SK-N-SH treated with all-trans-retinoic acid at 6 μM for 48 hours (cell line): ENCODE measurements around the gene FAM184A.

Experiments
- ATAC-seq: fragments of 200-7000 bp; cut with Tn5 transposase; 3 replicates; pipeline ENCODE4 v1.9.1; 2020; ENCODE audit warnings: mild to moderate bottlenecking, moderate library complexity
- ARNTL ChIP-seq: fragments of 450-650 bp; formaldehyde crosslinking; IDR thresholded peaks from 2 replicates; pipeline ENCODE4 v1.5.0; 2020; ENCODE audit warnings: low read depth, mild to moderate bottlenecking, moderate library complexity, borderline replicate concordance
- BACH2 ChIP-seq: fragments of 250-450 bp; sonication (Bioruptor Pico); IDR thresholded peaks from 2 replicates; pipeline ENCODE4 v1.9.0; 2021; ENCODE audit warnings: mild to moderate bottlenecking, borderline replicate concordance
- CREB5 ChIP-seq: fragments of 250-450 bp; sonication (Bioruptor Pico); IDR thresholded peaks from 2 replicates; pipeline ENCODE4 v1.5.1; 2020; ENCODE audit warnings: low read depth, mild to moderate bottlenecking, moderate library complexity
- CSDC2 ChIP-seq: fragments of 250-450 bp; sonication (Bioruptor Pico); IDR thresholded peaks from 2 replicates; pipeline ENCODE4 v1.5.0; 2020; ENCODE audit warnings: mild to moderate bottlenecking, moderate library complexity
- CSRNP3 ChIP-seq: fragments of 250-450 bp; sonication (Bioruptor Pico); IDR thresholded peaks from 2 replicates; pipeline ENCODE4 v1.5.1; 2021; ENCODE audit warnings: mild to moderate bottlenecking, moderate library complexity
- ESRRG ChIP-seq: fragments of 250-450 bp; sonication (Bioruptor Pico); IDR thresholded peaks from 2 replicates; pipeline ENCODE4 v1.6.1; 2021; ENCODE audit warnings: mild to moderate bottlenecking
- GLIS3 ChIP-seq: fragments of 250-450 bp; sonication (Bioruptor Pico); IDR thresholded peaks from 2 replicates; pipeline ENCODE4 v1.5.0; 2020; ENCODE audit warnings: mild to moderate bottlenecking, moderate library complexity
- OSR1 ChIP-seq: fragments of 250-450 bp; sonication (Bioruptor Pico); IDR thresholded peaks from 2 replicates; pipeline ENCODE4 v1.8.0; 2022; ENCODE audit warnings: moderate library complexity, mild to moderate bottlenecking, inconsistent platforms
- POU6F1 ChIP-seq: fragments of 250-450 bp; sonication (Bioruptor Pico); IDR thresholded peaks from 2 replicates; pipeline ENCODE4 v1.8.0; 2021; ENCODE audit warnings: low read depth, mild to moderate bottlenecking, moderate library complexity, borderline replicate concordance
- PPARA ChIP-seq: fragments of 250-450 bp; sonication (Bioruptor Pico); IDR thresholded peaks from 2 replicates; pipeline ENCODE4 v1.5.0; 2020; ENCODE audit warnings: mild to moderate bottlenecking, borderline replicate concordance
- RARB ChIP-seq: fragments of 250-450 bp; sonication (Bioruptor Pico); IDR thresholded peaks from 2 replicates; pipeline ENCODE4 v1.8.0; 2021; ENCODE audit warnings: mild to moderate bottlenecking, moderate library complexity
- TOX ChIP-seq: fragments of 250-450 bp; sonication (Bioruptor Pico); IDR thresholded peaks from 2 replicates; pipeline ENCODE4 v1.8.0; 2021; ENCODE audit warnings: mild to moderate bottlenecking, moderate library complexity, borderline replicate concordance
- TSHZ2 ChIP-seq: fragments of 250-450 bp; sonication (Bioruptor Pico); IDR thresholded peaks from 2 replicates; pipeline ENCODE4 v1.5.0; 2020; ENCODE audit warnings: mild to moderate bottlenecking, moderate library complexity
- ZC3H10 ChIP-seq: fragments of 250-450 bp; sonication (Bioruptor Pico); IDR thresholded peaks from 2 replicates; pipeline ENCODE4 v1.5.1; 2021; ENCODE audit warnings: mild to moderate bottlenecking, moderate library complexity
- ZFP3 ChIP-seq: fragments of 250-450 bp; sonication (Bioruptor Pico); IDR thresholded peaks from 2 replicates; pipeline ENCODE4 v1.5.0; 2020; ENCODE audit warnings: mild to moderate bottlenecking, moderate library complexity
- ZFP30 ChIP-seq: fragments of 450-650 bp; formaldehyde crosslinking; IDR thresholded peaks from 2 replicates; pipeline ENCODE4 v1.5.0; 2022; ENCODE audit warnings: mild to moderate bottlenecking, moderate library complexity
- ZNF565 ChIP-seq: fragments of 450-650 bp; formaldehyde crosslinking; conservative IDR thresholded peaks from 2 replicates; pipeline ENCODE4 v1.5.0; 2020; ENCODE audit warnings: low read depth, mild to moderate bottlenecking, moderate library complexity
- ZNF70 ChIP-seq: fragments of 450-650 bp; formaldehyde crosslinking; IDR thresholded peaks from 2 replicates; pipeline ENCODE4 v1.5.0; 2020; ENCODE audit warnings: mild to moderate bottlenecking, moderate library complexity
- TF ChIP-seq, protein P1 (sequence below): fragments of 250-450 bp; sonication (Bioruptor Pico); IDR thresholded peaks from 2 replicates; pipeline ENCODE4 v1.8.0; 2020; ENCODE audit warnings: mild to moderate bottlenecking, moderate library complexity, borderline replicate concordance

FAM184A gene

GRCh38 chr6:118923035-118923434, 155.4 kb downstream of the FAM184A start:
- ATAC-seq, result no peak
- TF ChIP-seq ARNTL (CRISPR knock-in tag) (no peak), ZC3H10 (CRISPR knock-in tag) (no peak), CSDC2 (no peak), CREB5 (CRISPR knock-in tag) (no peak), TOX (CRISPR knock-in tag) (no peak), RARB (CRISPR knock-in tag) (no peak), ZFP3 (CRISPR knock-in tag) (no peak), ESRRG (CRISPR knock-in tag) (no peak), TSHZ2 (no peak), OSR1 (CRISPR knock-in tag) (no peak), CSRNP3 (CRISPR knock-in tag) (no peak)

DNA sequence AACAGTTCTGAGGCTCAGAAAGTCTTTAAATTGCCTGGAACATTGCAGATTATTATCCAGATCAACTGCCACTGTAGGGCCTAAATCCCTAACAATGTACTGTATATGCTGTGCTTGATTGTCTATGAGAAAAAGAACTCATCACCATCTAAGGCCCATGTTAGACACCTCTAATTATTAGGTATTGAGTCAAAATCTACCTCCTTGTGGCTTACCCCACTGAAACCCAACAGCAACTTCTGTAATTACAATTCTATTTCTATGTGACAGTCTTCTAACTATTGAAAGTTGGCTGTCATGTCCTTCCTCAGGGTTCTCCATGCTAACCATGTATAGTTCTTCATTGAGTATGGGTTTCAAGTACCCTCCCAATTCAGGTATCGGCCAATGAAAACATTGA, 157.4 kb downstream of the FAM184A start:
- ATAC-seq, result no peak
- TF ChIP-seq ZNF70, result no peak
- no peak for TF ChIP-seq ARNTL (CRISPR knock-in tag)
- no peak for TF ChIP-seq TSHZ2
- no peak for TF ChIP-seq BACH2 (CRISPR knock-in tag)
- no peak for TF ChIP-seq PPARA (CRISPR knock-in tag)
- TF ChIP-seq CREB5 (CRISPR knock-in tag), result no peak
- no peak for TF ChIP-seq ZC3H10 (CRISPR knock-in tag)
- TF ChIP-seq, protein P1, sequence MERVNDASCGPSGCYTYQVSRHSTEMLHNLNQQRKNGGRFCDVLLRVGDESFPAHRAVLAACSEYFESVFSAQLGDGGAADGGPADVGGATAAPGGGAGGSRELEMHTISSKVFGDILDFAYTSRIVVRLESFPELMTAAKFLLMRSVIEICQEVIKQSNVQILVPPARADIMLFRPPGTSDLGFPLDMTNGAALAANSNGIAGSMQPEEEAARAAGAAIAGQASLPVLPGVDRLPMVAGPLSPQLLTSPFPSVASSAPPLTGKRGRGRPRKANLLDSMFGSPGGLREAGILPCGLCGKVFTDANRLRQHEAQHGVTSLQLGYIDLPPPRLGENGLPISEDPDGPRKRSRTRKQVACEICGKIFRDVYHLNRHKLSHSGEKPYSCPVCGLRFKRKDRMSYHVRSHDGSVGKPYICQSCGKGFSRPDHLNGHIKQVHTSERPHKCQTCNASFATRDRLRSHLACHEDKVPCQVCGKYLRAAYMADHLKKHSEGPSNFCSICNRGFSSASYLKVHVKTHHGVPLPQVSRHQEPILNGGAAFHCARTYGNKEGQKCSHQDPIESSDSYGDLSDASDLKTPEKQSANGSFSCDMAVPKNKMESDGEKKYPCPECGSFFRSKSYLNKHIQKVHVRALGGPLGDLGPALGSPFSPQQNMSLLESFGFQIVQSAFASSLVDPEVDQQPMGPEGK (CRISPR knock-in tag), result no peak
- TF ChIP-seq ZNF565, result no peak
- TF ChIP-seq CSDC2, result no peak
- TF ChIP-seq GLIS3 (CRISPR knock-in tag), result no peak
- no peak for TF ChIP-seq CSRNP3 (CRISPR knock-in tag)
- no peak for TF ChIP-seq POU6F1 (CRISPR knock-in tag)
- TF ChIP-seq ZFP30, result no peak
